NK-92 (cell line): ENCODE measurements around the gene MSRB2.

ENCODE experiments used
- DNase-seq: peaks from one replicate; lab custom pipeline; 2025; ENCODE audit not compliant: unreplicated experiment; lab: John Stamatoyannopoulos, UW

MSRB2 gene

DNA sequence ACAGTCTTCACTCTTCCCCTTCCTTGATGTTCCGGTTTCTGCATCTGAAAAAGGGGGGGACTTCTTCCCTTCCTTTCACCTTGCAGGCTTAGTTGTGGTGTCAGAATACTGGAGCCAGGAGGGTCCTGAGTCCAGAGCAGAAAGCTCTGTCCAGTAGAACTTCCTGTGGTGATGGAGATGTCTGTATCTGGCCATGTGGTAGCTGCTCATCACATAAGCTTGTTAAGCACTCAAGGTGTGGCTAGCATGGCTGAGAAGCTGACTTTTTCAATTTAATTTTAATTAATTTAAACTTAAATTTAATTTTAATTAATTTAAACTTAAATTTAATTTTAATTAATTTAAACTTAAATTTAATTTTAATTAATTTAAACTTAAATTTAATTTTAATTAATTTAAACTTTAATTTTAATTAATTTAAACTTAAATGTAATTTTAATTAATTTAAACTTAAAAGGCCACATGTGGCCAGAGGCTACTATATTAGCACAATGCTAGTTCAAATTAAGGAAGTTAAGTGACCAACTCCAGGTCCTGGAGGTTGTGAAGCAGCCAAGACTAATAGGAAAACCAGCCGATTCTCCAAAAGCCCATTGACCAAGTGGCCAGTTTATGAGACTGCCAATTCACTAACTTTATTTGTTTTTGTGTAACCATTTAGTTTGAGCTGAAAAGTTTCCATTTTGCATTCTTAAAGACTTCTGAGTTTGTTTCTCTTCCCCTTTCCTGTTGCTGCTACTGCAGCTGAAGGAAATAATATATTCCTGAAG is 16.3 kb downstream of the MSRB2 start:
- DNase-seq, result no peak

DNA sequence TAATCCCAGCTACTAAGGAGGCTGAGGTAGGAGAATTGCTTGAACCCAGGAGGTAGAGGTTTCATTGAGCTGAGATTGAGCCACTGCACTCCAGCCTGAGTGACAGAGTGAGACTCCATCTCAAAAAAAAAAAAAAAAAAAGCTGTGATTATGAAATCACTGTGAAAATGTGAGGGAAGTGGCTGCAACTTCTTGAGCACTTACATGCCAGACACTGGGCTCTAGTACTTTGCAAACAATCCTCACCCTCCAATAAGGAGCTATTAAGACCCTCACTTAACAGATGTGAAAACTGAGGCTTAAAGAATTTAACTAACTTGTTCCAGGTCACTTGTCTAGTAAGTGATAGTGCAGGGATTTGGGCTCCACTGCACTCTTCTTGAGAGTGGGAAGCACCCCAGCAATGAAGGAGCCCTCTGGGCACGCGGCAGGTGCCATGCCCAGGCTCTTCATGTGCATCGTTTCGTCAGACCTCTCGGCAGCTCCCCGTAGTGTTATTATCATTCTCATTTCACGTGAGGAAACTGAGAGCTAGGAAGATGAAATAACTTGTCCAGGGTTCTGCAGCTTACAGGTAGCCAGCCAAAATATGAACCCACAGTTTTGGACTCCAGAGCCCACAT is 19.0 kb downstream of the MSRB2 start:
- DNase-seq, result no peak

DNA sequence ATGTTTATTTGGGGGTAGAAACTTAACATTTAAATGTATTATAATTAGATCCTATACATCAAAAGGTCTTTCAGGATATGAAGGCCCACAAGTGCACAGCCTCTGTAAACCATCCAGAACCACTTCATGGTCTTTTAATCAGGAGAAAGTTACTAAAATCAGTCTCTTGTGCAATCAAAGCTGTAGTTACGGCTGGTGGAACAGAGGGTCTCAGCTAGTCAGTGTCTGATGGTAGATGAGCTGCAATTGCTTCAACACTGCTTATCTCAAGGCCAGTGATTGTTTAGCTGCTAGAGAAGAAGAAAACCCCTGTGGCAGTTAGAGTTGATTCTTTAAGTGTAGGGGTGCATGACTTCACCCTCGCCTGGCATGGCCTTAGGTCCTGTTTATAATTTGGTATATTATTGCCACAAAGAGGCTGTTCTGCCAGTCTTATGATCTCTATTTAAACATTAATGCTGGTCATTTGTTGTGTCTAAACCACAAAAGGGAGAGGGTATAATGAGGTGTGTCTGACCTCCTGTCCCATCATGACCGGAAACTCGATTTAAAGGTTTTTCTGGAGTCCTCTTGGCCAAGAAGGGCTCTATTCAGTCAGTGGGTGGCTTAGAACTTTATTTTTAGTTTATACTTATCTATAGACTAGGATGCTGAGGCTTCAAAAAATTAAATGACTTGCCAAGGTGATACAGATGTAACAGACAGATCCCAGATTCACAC is 21.3 kb downstream of the MSRB2 start:
- no peak for DNase-seq

DNA sequence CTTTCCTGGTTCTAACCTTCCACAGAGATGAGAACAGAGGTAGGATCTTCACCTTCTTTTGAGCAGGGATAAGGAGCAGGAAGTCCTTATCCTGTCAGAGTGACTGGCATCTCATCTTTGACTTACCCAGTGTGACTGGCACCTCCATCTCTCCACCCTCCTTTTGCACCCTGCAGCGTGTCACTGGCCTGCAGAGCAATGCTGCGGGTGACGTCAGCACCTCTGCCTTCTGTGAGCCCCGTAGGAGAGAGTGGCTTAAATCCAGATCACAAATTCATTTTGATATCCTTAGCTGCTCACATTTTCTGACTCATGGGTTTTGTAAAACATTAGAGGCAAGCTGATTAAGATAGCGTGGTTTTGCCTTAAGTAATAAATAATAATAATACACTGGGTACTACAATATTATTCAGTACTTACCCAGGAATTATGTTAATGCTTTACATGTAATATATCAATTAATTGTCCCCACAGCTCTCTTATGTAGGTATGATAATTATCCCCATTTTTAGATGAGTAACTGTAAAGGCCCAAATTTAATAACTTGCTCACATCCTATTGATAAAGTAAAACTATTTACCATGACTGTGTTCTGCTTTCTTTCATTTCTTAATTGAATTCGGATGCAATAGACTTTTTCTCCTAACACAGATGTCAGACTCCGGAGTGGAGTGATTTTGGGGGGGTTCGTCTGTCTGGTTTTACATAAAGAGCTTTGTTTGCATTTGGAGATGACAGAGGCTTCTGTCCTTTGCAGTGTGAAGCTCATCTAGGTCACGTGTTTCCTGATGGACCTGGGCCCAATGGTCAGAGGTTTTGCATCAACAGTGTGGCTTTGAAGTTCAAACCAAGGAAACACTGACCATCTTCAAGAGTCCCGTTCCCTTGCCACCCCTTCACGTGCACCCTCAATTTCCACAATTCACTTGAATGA is 24.9 kb downstream of the MSRB2 start:
- no peak for DNase-seq

DNA sequence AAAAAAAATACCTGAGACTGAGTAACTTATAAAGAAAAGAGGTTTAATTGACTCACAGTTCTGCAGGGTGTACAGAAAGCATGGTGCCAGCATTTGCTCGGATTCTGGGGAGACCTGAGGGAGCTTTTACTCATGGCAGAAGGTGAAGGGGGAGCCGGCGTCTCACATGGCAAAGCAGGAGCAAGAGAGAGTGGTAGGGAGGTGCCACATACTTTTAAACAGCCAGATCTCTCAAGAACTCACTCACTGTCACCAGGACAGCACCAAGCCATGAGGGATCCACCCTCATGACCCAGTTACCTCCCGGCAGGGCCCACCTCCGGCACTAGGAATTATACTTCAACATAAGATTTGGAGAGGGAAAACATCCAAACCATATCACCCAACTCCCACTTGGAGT is 25.8 kb downstream of the MSRB2 start:
- no peak for DNase-seq

DNA sequence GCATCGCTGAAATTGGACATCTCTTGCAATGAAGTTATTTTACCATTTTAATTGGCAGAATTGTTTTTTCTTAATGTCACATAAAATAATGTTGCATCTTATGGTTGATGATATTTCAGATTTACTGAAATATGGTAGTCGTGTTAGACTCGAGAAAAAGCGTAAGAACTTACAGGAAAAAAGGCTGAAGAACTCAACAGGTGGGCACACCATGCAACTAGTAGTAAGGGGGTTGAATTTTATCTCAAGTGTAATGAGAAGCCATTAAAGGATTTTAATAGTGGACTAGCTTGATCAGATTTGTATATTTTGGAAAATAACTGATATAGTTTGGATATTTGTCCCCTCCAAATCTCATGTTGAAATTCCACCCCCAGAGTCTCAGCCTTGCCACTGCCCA is 41.1 kb downstream of the MSRB2 start:
- DNase-seq, result no peak

DNA sequence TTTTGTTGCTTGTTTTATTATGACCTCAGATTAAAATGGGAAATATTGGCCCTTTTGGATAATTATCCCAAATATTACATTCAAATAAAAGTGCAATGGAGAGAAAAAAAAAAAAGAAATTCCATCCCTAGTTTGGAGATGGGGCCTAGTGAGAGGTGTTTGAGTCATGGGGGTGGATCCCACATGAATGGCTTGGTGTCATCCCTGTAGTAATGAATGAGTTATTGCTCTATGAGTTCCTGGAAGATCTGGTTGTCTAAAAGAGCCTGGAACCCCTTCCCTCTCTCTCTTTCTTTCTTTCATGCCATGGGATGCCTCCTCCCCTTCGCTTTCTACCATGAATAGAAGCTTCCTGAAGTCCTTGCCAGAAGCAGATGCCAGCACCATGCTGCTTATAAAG is 44.3 kb downstream of the MSRB2 start:
- DNase-seq, result no peak

DNA sequence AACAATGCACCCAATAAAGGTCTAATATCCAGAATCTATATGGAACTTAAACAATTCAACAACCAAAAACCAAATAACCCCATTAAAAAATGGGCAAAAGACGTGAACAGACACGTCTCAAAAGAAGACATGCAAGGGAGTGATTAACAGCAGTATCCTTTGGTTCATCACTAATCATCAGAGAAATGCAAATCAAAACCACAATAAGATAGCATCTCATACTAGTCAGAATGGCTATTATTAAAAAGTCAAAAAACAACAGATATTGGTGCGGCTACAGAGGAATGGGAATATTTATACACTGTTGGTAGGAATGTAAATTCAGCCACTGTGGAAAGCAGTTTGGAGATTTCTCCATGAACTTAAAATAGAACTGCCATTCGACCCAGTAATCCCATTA is 46.6 kb downstream of the MSRB2 start:
- no peak for DNase-seq

DNA sequence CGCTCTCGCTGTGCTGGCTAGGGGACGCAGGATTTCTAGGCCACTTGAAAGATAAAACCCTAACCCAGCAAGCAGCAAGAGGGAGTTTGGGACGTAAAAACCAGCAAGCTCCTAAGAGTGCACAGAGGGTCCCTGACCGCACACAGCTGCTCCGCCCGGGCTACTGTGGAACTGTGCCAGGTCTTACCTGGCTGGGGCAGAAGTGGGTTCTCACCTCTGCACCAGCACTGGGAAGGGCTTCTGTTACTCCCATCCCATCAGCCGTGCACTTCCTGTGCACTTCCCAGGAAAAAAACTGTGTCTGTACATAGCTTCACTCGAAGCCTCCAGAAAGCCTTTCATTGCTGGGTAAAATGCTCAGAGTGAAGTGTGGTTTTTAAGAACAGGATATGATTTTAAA is 50.9 kb downstream of the MSRB2 start:
- no peak for DNase-seq

DNA sequence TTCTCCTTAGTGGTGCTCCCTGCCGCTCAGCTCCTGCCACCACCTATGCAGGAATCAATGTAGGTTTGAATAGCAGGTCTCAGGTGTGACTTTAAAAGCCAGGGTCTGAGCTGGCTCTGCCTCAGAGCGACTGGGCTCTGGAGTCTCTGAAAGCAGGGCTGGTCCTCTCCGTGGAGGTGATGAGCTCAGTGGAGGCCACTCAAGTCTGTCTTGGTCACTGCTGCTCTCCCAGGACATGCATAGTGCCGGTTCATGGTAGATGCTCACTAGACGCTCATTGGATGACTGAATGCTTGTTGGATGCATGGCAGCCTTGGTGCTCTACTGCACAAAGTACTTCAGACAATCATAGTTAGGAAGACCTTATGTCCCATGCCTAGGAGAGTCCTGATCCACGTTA is 51.7 kb downstream of the MSRB2 start:
- no peak for DNase-seq

DNA sequence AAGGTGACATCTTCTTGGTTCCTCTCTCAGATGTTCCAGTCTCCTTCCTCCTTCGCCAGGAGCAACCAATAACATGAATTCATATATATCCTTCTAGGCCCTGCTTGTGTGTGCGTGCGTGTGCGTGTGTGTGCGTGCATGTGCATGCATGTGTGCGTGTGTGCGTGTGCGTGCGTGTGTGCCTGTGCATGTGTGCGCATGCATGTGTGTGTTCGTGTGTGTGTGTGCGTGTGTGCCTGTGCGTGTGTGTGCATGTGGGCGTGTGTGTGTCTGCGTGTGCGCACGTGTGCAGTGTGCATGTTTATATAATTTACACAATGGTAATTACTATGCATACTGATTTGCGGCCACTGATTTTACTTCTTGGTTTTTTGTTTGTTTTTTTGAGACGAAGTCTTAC is 52.8 kb downstream of the MSRB2 start:
- DNase-seq, result no peak

DNA sequence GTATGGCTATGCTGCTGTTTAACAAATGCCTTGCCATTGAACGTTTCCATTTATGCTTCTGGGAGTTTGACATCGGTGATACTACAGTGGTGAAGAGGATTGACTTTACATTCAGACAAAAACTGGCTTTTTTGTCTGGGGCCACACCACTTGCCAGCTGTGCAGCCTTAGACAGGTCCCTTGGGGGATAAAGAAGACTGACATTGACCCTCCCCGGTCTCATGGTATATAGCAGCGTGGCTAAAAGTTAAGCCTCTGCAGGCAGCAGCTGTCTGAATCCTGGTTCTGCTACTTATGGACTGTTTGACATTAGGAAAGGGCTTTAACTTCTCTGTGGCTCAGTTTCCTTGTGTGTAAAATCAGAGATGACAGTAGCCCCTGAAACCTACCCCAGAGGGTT is 54.7 kb downstream of the MSRB2 start:
- DNase-seq, result no peak

DNA sequence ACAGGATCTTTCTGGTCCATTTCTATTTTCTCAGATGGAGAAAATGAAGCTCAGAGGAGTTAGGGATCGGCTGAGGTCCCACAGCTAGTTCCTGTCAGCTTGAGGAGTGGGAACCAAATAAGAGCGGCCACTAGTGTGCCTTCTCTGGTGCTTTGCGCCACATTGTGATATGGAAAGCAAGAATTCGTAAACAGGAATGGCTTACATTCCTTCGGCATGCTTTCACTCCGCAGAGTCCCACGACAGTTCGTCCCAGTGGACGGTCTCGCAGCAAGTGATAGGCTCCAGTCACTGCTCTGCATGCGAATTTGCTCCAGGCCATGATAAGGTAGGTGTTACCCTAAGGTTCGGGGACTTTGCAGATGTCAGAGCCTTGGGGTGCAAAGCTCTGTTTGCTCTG is 55.2 kb downstream of the MSRB2 start:
- DNase-seq, result no peak

DNA sequence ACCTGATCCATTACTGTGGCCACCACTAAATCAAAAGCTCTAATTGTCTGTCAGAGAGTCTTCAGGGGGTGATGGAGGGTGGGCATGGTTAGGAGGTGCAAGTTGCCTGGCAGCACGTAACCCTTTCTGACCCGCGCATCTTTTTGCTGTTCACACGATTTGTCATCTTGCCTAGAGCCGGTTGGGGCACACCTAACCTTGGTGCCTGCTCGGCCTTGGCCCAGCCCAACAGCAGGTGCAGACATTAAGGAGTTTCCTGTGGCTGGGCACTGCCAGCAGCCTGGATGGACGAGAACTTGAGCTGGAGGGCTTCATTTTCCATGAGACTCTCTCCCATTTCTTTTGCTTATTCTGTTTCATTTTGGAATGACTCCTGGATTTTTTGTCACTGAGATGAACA is 55.7 kb downstream of the MSRB2 start:
- DNase-seq, result no peak

DNA sequence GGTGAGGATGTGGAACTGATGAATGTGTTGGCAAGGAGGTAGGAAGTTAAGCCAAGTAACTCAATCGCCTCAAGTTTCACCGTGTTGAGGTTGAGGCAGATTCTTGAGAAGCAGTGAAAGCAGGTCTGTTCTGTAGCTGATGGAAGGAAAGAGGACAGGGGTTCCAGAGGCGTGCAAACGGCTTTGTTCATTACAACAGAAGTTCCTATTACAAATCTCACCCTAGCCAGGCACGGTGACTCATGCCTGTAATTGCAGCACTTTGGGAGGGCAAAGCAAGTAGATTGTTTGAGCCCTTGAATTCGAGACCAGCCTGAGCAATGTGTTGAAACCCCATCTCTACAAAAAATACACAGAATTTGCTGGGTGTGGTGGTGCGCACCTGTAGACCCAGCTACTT is 59.8 kb downstream of the MSRB2 start:
- DNase-seq, result no peak

DNA sequence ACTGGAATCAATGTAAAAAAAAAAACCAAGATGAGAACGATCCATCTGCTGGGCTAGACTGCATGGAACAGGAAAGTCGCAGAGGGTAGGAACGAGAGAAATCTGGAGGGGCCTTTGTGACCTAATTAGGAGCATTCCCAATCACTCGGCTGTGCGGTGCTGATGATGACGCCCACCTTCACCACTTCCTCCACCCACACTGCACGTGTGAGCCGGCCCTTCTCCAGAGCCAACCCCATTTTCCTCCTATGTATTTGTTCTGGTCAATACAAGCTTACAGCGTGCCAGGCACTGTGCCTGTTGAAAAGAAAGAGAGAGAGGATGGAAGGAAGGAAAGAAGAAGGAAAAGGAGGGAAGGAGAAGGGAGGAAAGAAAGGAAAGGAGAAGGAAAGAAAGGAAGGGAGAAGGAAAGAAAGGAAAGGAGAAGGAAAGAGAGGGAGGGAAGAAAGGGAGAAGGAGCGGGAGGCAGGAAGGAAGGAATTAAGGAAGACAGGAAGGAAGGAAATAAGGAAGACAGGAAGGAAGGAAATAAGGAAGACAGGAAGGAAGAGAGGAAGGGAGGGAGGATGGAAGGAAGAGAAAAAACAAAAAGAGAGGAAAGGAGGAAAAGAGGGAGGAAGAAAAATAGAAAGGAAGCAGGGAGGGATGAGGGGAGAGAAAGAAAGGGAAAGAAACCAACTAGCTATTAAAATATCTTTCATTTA is 61.2 kb downstream of the MSRB2 start:
- no peak for DNase-seq

DNA sequence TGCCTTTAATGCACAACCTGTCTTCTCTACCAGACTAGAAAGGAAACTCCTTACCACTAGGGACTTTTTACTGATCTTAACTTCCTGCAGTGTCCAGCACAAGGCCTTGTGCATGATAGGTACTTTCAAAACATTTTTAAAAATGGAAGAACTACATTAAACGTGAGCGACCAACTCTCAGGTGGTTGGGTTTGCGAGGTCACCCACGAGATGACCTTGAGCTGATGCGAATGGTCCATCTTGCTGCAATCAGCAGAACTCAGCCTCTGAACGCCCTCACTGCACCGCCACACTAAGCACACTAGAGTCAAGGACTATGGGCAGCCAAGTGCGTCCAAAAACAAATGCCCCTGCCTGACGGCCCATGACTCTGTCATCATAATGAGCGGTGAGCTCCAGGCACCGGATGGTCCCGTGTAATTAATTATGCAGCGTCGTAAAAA is 61.9 kb downstream of the MSRB2 start:
- no peak for DNase-seq

DNA sequence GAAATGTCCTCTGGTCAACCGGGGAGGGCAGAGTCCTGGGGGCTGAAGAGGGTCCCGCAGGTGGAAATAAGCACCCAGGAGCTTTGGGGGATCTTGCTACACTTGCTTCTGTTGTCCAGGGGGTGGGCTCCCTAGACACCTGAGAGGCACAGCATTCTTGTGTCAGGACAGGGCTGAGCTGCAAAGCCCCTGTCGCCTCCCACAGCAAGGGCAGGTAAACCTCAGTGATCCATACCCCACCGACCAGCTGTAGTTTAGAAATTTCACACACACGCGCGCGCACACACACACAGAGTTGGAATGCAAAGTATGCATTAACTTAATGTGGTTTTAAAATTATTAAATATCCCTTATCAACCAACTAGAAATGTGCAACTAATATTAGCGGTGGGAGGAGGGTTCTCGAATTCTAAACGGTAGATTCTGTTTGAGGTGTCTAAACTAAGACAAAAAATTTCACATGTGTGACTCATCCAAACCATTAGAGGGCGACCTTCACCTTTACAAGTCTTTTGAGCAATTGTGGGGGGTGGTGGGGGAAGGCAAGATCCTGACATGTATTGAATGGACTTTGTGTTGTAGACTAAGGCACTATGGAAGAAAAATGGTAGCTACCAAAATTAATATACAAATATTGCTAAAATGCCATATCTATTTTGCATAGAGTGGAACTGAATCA is 62.5 kb downstream of the MSRB2 start:
- DNase-seq, result no peak

DNA sequence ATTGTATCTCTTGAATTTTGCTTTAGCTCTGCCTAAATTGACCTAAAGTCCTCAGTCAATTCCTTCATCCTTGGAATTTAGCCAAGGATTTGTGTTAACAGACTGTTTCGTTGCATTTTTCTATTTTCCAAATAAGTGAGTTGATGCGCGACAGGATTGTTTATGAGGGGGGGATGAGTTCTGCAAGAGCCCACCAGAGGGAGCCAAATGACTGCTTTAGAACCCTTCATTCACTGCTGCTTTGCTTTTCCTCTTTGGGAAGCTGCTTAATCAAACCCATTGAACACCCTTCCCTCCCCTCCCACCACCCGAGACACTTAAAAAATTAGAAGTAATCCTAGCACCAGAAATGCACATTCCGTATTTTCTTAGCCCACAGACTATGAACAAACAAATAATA is 63.0 kb downstream of the MSRB2 start:
- DNase-seq, result no peak

DNA sequence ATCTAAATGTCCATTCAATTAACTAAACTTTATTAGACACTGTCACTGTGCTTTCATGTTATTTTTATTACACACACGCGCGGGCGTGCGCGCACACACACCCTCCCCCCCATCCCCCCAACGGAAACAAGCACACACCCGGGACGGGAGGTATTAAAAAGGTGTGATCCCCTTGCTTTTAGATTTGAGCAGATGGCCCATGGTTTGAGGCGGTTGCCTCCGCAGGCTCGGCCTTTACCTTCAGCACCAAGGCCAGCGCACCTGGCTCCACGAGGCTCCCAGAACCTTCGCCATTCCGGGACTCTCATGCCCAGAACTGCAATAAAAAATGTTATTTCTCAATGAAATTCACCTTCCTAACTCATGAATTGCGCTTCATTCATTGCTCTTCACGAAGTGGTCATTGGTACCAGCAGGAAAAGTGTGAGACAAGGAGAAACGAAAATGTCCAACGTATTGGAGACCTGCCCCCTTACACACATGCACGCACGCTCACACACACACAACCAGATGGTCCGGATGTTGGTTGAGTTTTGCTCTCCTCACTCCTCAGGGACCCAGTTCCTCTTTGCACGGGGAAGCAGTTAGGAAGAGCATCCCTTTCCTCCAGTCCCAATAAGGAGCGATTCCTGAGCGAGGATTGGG is 76.0 kb downstream of the MSRB2 start:
- DNase-seq, result no peak
